Kidney (tissue), 22 donors: Measurements from ENCODE around the gene SPA17. TPM values are rescaled to one million over a fixed set of nuclear protein-coding genes. Genes with fewer than 3 reads are reported as not detected.

ENCODE experiments used
- DNase-seq, 5 donors: peaks; one replicate each; pipeline ENCODE4 v3.0.0-alpha.2; 2013 to 2020
- FAIRE-seq: peaks from 2 replicates; lab custom pipeline; 2012; peaks lifted over from hg19 to GRCh38; lab: Jason Lieb, UNC
- H3K27ac ChIP-seq, 2 donors: one replicate each; pipeline ENCODE4 v1.7.0; 2013; ENCODE audit warnings: low read depth in 2 of 2, low read length in 2 of 2, inconsistent platforms in 1 of 2
- H3K27me3 ChIP-seq: one replicate; pipeline ENCODE4 v1.7.1; 2013; ENCODE audit warnings: low read length, inconsistent platforms; ENCODE audit not compliant: control insufficient read depth, insufficient read depth
- H3K36me3 ChIP-seq, 3 donors: one replicate each; pipeline versions ENCODE4 v1.7.0 to v1.7.1; 2013; ENCODE audit warnings: low read length in 3 of 3, control low read depth in 1 of 3, inconsistent platforms in 1 of 3; ENCODE audit not compliant: insufficient read depth in 3 of 3, control insufficient read depth in 2 of 3
- H3K4me1 ChIP-seq, 3 donors: one replicate each; pipeline versions ENCODE4 v1.7.0 to v1.7.1; 2013; ENCODE audit warnings: low read length in 3 of 3, inconsistent platforms in 1 of 3, low read depth in 1 of 3; ENCODE audit not compliant: control insufficient read depth in 2 of 3, insufficient read depth in 2 of 3
- H3K4me3 ChIP-seq, 3 donors: one replicate each; pipeline versions ENCODE4 v1.7.0 to v1.8.1; 2013; ENCODE audit warnings: low read length in 3 of 3, control low read depth in 1 of 3, inconsistent platforms in 1 of 3
- H3K9ac ChIP-seq, 3 donors: one replicate each; pipeline versions ENCODE4 v1.7.0 to v1.7.1; 2013; ENCODE audit warnings: low read length in 3 of 3, control low read depth in 1 of 3, inconsistent platforms in 1 of 3
- H3K9me3 ChIP-seq, 3 donors: one replicate each; pipeline versions ENCODE4 v1.7.0 to v1.7.1; 2013; ENCODE audit warnings: low read length in 3 of 3, control low read depth in 1 of 3, inconsistent platforms in 1 of 3; ENCODE audit not compliant: control insufficient read depth in 2 of 3, insufficient read depth in 1 of 3
- intact Hi-C: fragments of 100-400 bp; cut with DNase I; formaldehyde crosslinking; loops from one replicate; pipeline ENCODE4 v1.11.1; 2022
- long read RNA-seq, 10 donors: library from polyadenylated mRNA in 1 of 10; unstranded in 1 of 10; transcript quantifications; one replicate each; pipeline ENCODE4 v2.0.0 and lab custom pipeline, GENCODE V29; 2021 to 2026
- polyA plus RNA-seq: library from polyadenylated mRNA; stranded (reverse); fragments of 350-450 nt; fragmentation: Illumina TruSeq; extraction: RNeasy Lipid Tissue Mini Kit (QIAGEN cat#74804); gene quantifications from one replicate; pipeline ENCODE4 v1.2.3, GENCODE V29; 2014; ENCODE audit warnings: low read depth, low replicate concordance; ENCODE audit not compliant: insufficient read depth
- total RNA-seq: library from RNA; stranded (reverse); fragmentation: NEBNext Ultra II Directional; extraction: Animal tissue kit (Norgen Biotek cat#: 25700); gene quantifications from one replicate; pipeline ENCODE4 v1.2.1, GENCODE V29; 2021
- TF ChIP-seq, protein P1 (sequence below): IDR thresholded peaks from 3 replicates; pipeline ENCODE4 v1.5.1; 2012; ENCODE audit warnings: mild to moderate bottlenecking, moderate library complexity, borderline replicate concordance; ENCODE audit not compliant: insufficient read depth; ENCODE audit errors: extremely low read depth
- donor health status: control.
- donor health status: control.
- donor health status: control.
- donor health status: control.
- donor health status: control.
- donor health status: DM: yes; HTN: yes; CAD: no.
- donor health status: Normal renal cell carcinoma (clear cell type).

The SPA17 gene
- total RNA-seq (10.7 TPM), polyA plus RNA-seq (23.7 TPM)
- long read RNA-seq, donor 1, full-length matches to known transcripts: 8 of 8 reads
- long read RNA-seq, donor 1, partial matches to known transcripts: 0 of 8 reads
- long read RNA-seq, donor 1, other reads (novel, unspliced or antisense): 0 of 8 reads
- long read RNA-seq, donor 2, full-length matches to known transcripts: 8 of 8 reads
- long read RNA-seq, donor 2, partial matches to known transcripts: 0 of 8 reads
- long read RNA-seq, donor 2, other reads (novel, unspliced or antisense): 0 of 8 reads
- long read RNA-seq, donor 3, full-length matches to known transcripts: 18 of 18 reads
- long read RNA-seq, donor 3, partial matches to known transcripts: 0 of 18 reads
- long read RNA-seq, donor 3, other reads (novel, unspliced or antisense): 0 of 18 reads
- long read RNA-seq, donor 4, partial matches to known transcripts: 0 of 4 reads
- long read RNA-seq, donor 4, other reads (novel, unspliced or antisense): 0 of 4 reads
- long read RNA-seq, donor 5: 0 reads
- long read RNA-seq, donor 6, full-length matches to known transcripts: 23 of 23 reads
- long read RNA-seq, donor 6, partial matches to known transcripts: 0 of 23 reads
- long read RNA-seq, donor 6, other reads (novel, unspliced or antisense): 0 of 23 reads
- long read RNA-seq, donor 7, partial matches to known transcripts: 1 of 5 reads
- long read RNA-seq, donor 7, other reads (novel, unspliced or antisense): 2 of 5 reads
- long read RNA-seq, donor 8, full-length matches to known transcripts: 9 of 9 reads
- long read RNA-seq, donor 8, partial matches to known transcripts: 0 of 9 reads
- long read RNA-seq, donor 8, other reads (novel, unspliced or antisense): 0 of 9 reads
- long read RNA-seq, donor 9, partial matches to known transcripts: 0 of 3 reads
- long read RNA-seq, donor 9, other reads (novel, unspliced or antisense): 0 of 3 reads
- long read RNA-seq, donor 10, full-length matches to known transcripts: 5 of 5 reads
- long read RNA-seq, donor 10, partial matches to known transcripts: 0 of 5 reads
- long read RNA-seq, donor 10, other reads (novel, unspliced or antisense): 0 of 5 reads

DNA sequence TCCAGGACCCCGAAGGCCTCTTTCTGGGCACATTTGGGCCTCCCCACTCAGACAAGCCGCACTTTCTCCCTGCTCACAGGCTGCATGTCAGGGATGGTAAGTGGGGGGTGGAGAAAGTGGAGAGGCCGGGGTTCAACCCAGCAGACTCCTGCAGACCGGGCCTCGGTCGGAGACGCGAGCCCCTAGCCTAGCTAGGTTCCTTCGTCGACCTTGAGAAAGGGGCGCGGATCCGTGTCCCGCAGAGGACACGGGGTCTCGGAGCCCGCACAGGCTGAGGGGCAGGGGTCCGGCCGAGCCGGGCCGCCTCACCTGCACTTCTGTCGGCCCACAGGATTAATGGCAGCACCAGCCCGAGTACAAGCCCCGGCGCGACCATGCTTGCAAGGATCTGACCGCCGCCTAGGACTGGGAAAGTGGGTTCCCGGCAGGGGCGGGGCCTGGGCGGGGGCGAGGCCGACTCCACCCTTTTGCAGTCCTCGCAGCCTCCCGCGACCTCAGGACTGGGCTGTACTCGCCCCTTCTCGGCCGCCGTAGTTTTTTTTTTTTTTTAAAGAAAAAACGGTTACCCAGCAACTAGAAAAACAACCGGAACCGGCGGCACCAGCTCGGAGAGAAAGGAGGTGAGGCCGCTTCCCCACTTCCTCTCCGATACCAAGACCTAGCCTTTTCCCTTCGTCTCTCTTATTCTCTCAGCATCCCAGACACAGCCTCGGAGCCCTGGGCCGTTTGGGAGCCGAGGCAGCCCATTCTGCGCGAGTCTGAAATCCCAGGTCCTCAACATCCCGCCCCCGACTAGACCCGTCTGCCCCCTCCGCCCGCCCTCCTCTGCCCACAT is at the start of gene SPA17, which contains the start of gene SIAE:
SPA17 (plus strand) TSS at position 572 of the 835 bp plus-strand sequence. CDS start 1,361 bp downstream, outside the sequence.
SIAE (minus strand) TSS at position 407 of the 835 bp plus-strand sequence; CDS start at position 376, 31 bp downstream.
- TF ChIP-seq, protein P1, sequence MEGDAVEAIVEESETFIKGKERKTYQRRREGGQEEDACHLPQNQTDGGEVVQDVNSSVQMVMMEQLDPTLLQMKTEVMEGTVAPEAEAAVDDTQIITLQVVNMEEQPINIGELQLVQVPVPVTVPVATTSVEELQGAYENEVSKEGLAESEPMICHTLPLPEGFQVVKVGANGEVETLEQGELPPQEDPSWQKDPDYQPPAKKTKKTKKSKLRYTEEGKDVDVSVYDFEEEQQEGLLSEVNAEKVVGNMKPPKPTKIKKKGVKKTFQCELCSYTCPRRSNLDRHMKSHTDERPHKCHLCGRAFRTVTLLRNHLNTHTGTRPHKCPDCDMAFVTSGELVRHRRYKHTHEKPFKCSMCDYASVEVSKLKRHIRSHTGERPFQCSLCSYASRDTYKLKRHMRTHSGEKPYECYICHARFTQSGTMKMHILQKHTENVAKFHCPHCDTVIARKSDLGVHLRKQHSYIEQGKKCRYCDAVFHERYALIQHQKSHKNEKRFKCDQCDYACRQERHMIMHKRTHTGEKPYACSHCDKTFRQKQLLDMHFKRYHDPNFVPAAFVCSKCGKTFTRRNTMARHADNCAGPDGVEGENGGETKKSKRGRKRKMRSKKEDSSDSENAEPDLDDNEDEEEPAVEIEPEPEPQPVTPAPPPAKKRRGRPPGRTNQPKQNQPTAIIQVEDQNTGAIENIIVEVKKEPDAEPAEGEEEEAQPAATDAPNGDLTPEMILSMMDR: no peak
- FAIRE-seq (peak; percentile 74), DNase-seq (peak; percentile 93 to 99 (median 98))
- Histone ChIP-seq H3K9ac (peak within 1 kb of the TSS; percentile 63 to 83 (median 79)), H3K27ac (peak within 1 kb of the TSS; percentile 74 to 87), H3K4me1 (peaks cover 2 to 7% (median 6%) of the 10 kb centered on the region in 3 donors), H3K36me3 (no peaks in the 10 kb centered on the region), H3K4me3 (peak within 1 kb of the TSS; percentile 72 to 87 (median 72)), H3K27me3 (no peaks in the 10 kb centered on the region), H3K9me3 (no peaks in the 10 kb centered on the region)
- intact Hi-C loops: loop anchor here (5.0 kb wide), 1 partner anchor 89 kb away; the partner anchor contains the start of gene ESAM

DNA sequence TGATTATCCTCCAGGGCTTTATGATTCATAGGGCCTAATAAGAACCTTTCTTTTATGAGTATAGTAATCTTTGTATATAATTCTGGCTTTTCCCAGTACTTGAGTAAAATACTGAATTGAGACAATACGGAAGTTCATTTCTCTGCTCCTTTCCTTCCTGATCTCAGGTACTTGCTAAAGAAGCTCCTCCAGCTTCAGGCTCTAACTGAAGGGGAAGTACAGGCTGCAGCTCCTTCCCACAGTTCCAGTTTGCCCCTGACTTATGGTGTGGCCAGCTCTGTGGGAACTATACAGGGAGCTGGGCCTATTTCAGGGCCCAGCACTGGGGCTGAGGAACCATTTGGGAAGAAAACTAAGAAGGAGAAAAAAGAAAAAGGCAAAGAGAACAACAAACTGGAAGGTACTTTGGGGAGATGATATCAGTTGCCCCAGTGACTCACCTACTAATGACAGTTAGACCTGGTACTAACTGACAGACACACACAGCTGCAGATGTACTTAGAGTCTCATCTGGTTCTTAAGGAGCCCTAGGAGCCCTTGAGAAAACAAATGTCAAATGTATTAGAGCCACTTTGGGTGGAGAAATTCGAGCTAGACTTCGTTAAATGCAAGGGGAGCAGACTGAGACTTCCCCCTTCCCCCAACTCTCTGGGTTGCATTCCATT is 48.1 kb upstream of the SPA17 start:
- Histone ChIP-seq H3K27ac (no peak overlapping the region), H3K4me3 (no peak overlapping the region), H3K9ac (no peak overlapping the region), H3K27me3 (no peaks in the 10 kb centered on the region), H3K9me3 (no peaks in the 10 kb centered on the region), H3K4me1 (peaks cover 5 to 18% (median 10%) of the 10 kb centered on the region in 3 donors), H3K36me3 (peaks cover 5 to 33% (median 17%) of the 10 kb centered on the region in 3 donors)
- DNase-seq (no peak), FAIRE-seq (no peak)
- intact Hi-C loops: no loop called here
- TF ChIP-seq, protein P1: no peak
